C4-2B (cell line): Measurements from ENCODE around the gene LFNG.

ENCODE experiments used
- ZFX ChIP-seq: fragments of 450-650 bp; IDR thresholded peaks from 2 replicates; pipeline ENCODE4 v1.6.1; 2017
- TF ChIP-seq, protein P1 (sequence below): fragments of 450-650 bp; conservative IDR thresholded peaks from 2 replicates; pipeline ENCODE4 v1.5.1; 2017; ENCODE audit warnings: mild to moderate bottlenecking

DNA sequence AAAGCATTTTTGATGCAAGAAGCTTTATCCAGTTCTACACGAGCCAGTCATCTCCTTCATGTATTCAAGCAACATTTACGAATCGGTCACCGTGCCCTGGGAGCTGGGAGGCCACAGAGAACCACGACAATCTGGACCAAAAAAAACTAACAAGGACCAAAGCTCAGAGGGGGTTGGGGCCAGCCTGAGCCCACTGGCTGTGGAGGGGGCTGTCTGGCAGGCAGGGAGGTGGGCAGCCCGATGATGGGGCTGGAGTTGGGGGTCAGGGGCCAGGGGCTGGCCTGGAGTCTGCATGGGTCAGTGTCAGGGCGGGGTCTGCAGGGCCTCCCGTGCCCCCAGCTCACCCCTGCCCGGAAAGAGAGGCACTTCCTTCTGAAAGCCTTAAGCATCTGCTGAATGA lies 30.9 kb upstream of the LFNG start:
- TF ChIP-seq, protein P1, sequence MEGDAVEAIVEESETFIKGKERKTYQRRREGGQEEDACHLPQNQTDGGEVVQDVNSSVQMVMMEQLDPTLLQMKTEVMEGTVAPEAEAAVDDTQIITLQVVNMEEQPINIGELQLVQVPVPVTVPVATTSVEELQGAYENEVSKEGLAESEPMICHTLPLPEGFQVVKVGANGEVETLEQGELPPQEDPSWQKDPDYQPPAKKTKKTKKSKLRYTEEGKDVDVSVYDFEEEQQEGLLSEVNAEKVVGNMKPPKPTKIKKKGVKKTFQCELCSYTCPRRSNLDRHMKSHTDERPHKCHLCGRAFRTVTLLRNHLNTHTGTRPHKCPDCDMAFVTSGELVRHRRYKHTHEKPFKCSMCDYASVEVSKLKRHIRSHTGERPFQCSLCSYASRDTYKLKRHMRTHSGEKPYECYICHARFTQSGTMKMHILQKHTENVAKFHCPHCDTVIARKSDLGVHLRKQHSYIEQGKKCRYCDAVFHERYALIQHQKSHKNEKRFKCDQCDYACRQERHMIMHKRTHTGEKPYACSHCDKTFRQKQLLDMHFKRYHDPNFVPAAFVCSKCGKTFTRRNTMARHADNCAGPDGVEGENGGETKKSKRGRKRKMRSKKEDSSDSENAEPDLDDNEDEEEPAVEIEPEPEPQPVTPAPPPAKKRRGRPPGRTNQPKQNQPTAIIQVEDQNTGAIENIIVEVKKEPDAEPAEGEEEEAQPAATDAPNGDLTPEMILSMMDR, result no peak
- TF ChIP-seq ZFX, result no peak
